ENCODE measurements around the gene CIPC.

The CIPC gene

DNA sequence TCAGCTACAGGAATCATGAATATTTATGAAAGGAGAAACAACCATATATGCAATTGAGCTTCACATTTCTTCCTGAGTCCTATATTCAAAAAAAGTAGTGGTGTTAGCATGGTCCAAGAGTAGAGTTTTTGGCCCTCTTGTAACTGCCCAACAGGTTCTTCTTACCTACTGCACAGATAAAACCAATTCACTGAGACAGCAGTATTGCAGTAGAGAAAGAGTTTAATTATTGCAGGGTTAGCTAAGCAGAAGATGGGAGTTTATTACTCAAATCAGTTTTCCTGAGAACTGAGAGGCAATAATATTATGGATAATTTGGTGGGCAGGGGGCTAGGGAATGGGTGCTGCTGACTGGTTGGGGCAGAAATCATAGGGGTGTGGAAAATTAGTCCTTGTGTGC, 6.5 kb upstream of the CIPC start:
- no peak for TF ChIP-seq GABPA (IDR thresholded peaks at IDR 0.05; ENCODE audit: low read depth)
- no peak for TF ChIP-seq POLR2AphosphoS5 (IDR thresholded peaks at IDR 0.05; ENCODE audit: low read depth)
- TF ChIP-seq, protein P1, sequence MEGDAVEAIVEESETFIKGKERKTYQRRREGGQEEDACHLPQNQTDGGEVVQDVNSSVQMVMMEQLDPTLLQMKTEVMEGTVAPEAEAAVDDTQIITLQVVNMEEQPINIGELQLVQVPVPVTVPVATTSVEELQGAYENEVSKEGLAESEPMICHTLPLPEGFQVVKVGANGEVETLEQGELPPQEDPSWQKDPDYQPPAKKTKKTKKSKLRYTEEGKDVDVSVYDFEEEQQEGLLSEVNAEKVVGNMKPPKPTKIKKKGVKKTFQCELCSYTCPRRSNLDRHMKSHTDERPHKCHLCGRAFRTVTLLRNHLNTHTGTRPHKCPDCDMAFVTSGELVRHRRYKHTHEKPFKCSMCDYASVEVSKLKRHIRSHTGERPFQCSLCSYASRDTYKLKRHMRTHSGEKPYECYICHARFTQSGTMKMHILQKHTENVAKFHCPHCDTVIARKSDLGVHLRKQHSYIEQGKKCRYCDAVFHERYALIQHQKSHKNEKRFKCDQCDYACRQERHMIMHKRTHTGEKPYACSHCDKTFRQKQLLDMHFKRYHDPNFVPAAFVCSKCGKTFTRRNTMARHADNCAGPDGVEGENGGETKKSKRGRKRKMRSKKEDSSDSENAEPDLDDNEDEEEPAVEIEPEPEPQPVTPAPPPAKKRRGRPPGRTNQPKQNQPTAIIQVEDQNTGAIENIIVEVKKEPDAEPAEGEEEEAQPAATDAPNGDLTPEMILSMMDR (IDR thresholded peaks at IDR 0.05; ENCODE audit: insufficient read depth, low read length), result no peak
- TF ChIP-seq, protein P2, sequence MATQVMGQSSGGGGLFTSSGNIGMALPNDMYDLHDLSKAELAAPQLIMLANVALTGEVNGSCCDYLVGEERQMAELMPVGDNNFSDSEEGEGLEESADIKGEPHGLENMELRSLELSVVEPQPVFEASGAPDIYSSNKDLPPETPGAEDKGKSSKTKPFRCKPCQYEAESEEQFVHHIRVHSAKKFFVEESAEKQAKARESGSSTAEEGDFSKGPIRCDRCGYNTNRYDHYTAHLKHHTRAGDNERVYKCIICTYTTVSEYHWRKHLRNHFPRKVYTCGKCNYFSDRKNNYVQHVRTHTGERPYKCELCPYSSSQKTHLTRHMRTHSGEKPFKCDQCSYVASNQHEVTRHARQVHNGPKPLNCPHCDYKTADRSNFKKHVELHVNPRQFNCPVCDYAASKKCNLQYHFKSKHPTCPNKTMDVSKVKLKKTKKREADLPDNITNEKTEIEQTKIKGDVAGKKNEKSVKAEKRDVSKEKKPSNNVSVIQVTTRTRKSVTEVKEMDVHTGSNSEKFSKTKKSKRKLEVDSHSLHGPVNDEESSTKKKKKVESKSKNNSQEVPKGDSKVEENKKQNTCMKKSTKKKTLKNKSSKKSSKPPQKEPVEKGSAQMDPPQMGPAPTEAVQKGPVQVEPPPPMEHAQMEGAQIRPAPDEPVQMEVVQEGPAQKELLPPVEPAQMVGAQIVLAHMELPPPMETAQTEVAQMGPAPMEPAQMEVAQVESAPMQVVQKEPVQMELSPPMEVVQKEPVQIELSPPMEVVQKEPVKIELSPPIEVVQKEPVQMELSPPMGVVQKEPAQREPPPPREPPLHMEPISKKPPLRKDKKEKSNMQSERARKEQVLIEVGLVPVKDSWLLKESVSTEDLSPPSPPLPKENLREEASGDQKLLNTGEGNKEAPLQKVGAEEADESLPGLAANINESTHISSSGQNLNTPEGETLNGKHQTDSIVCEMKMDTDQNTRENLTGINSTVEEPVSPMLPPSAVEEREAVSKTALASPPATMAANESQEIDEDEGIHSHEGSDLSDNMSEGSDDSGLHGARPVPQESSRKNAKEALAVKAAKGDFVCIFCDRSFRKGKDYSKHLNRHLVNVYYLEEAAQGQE (IDR thresholded peaks at IDR 0.05; ENCODE audit: insufficient replicate concordance, low read depth), result no peak
- TF ChIP-seq SPI1 (IDR thresholded peaks at IDR 0.05; ENCODE audit: borderline replicate concordance, low read depth), result no peak
- no peaks in the 10 kb centered on the region for H3K27me3 ChIP-seq (ENCODE audit: insufficient read depth, poor library complexity, severe bottlenecking)
- H3K27ac ChIP-seq (replicated peaks), result no peak overlapping the region
- no peak for DNase-seq (ENCODE audit: low read depth in 1 of 2, low spot score in 1 of 2)
- no peak overlapping the region for H3K4me3 ChIP-seq (replicated peaks; ENCODE audit: insufficient read depth, low read length)

DNA sequence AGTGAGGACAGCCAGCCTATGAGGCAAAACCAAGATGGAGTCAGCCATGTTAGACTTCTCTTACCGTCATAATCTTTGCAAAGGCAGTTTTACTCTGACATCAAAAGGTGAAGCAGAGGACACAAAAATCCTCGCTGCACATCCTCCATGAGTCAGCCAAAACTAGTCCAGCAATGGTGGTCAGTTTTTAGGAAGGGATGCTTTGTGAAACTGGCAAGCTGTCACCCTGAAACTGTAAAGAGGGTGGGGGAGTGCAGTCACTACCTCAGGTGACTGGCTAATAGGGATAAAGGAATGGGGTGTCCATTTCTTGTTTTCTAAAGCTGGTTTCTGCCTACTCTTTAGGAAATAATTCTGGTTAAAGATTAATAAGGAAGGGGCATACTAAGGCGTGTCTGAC, 5.4 kb upstream of the CIPC start:
- H3K27ac ChIP-seq (replicated peaks), result no peak overlapping the region
- TF ChIP-seq, protein P1 (IDR thresholded peaks at IDR 0.05; ENCODE audit: insufficient read depth, low read length), result no peak
- TF ChIP-seq POLR2AphosphoS5 (IDR thresholded peaks at IDR 0.05; ENCODE audit: low read depth) (no peak), GABPA (IDR thresholded peaks at IDR 0.05; ENCODE audit: low read depth) (no peak), SPI1 (IDR thresholded peaks at IDR 0.05; ENCODE audit: borderline replicate concordance, low read depth) (no peak)
- TF ChIP-seq, protein P2 (IDR thresholded peaks at IDR 0.05; ENCODE audit: insufficient replicate concordance, low read depth), result no peak
- H3K4me3 ChIP-seq (replicated peaks; ENCODE audit: insufficient read depth, low read length), result no peak overlapping the region
- no peak for DNase-seq (ENCODE audit: low read depth in 1 of 2, low spot score in 1 of 2)
- H3K27me3 ChIP-seq (ENCODE audit: insufficient read depth, poor library complexity, severe bottlenecking), result no peaks in the 10 kb centered on the region

DNA sequence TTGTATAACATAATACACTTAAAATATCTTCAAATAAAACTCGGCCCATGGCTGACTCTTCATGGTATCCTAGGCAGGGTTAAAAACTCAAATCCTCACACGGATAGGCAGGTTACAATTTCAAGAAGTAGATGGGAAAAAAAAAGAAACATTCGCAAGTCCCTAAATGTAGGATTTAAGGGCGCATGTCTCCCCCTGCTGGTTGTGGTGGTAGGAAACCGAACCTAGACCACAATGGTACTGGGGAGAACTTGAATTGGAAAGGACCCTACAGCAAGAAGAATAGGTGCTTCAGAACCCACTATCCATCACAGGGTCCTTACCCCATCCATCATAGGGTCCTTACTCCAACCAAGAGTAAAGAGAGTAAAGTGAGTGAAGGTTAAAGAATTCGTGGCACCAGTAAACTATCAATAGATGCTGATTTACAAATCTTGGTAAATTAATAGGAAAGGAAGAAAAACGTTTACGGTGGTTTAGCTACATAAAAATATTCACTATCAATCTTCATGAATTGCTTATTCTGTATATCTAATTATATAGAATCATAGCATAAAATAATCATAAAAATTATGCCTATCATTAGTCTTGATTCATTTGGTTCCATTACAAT, 3.3 kb upstream of the CIPC start:
- peak in 1 of 2 experiments; percentile 63 for DNase-seq (ENCODE audit: low read depth in 1 of 2, low spot score in 1 of 2)

More for the DNA sequence above, 3.3 kb upstream of the CIPC start:
- Histone ChIP-seq H3K4me3 (replicated peaks; ENCODE audit: insufficient read depth, low read length) (no peak overlapping the region), H3K27me3 (ENCODE audit: insufficient read depth, poor library complexity, severe bottlenecking) (no peaks in the 10 kb centered on the region), H3K27ac (replicated peaks) (no peak overlapping the region)
- TF ChIP-seq GABPA (IDR thresholded peaks at IDR 0.05; ENCODE audit: low read depth), result no peak
- TF ChIP-seq, protein P1 (IDR thresholded peaks at IDR 0.05; ENCODE audit: insufficient read depth, low read length), result peak; percentile 10

Data from HL-60 (cell line).